Measurements from ENCODE around the gene SV2B.

GRCh38 chr15:91257746-91258414 is 157.8 kb downstream of the SV2B start:
- TF ChIP-seq CTCF (IDR thresholded peaks at IDR 0.05; ENCODE audit: extremely low read depth in 1 of 2, insufficient read depth in 1 of 2, low read depth in 1 of 2, low read length in 2 of 2) (no peak), POLR2A (IDR thresholded peaks at IDR 0.05; ENCODE audit: low read depth, low read length) (no peak), POLR2AphosphoS5 (IDR thresholded peaks at IDR 0.05; ENCODE audit: insufficient read depth, low read depth, low read length) (no peak), MAX (IDR thresholded peaks at IDR 0.05; ENCODE audit: insufficient read depth, insufficient read length) (no peak), MYC (IDR thresholded peaks at IDR 0.05; ENCODE audit: low read depth, low read length) (no peak), JUN (IDR thresholded peaks at IDR 0.05; ENCODE audit: borderline replicate concordance, insufficient read depth, insufficient read length, low read depth) (no peak), EZH2 (IDR thresholded peaks at IDR 0.05; ENCODE audit: borderline replicate concordance, low read depth, low read length, severe bottlenecking) (no peak), FOS (IDR thresholded peaks at IDR 0.05; ENCODE audit: borderline replicate concordance, insufficient read depth, low read length) (no peak)
